Activated CD4-positive, CD25-positive, alpha-beta regulatory T cell treated with anti-CD3 and anti-CD28 coated beads, Interleukin-2, amount 50 U/mL, for 72 hours (primary cell): ENCODE data around the gene PEX5L.
"Not testable (repeated sequence)": the region's sequence is repeated elsewhere in the genome, so short reads cannot be mapped to it uniquely, and the experiment has no call there.

Experiments
- DNase-seq: peaks from one replicate; pipeline ENCODE4 v3.0.0; 2021

Gene PEX5L

GRCh38 chr3:180036671-180037455, at the start of gene PEX5L:
PEX5L (minus strand) TSS chr3:180036937; CDS start chr3:180036599, 338 bp downstream.
- DNase-seq = peak; percentile 33

- DNase-seq = no peak
Observed at GRCh38 chr3:180085122-180085710, 48.5 kb upstream of the PEX5L start.

- no peak for DNase-seq
Observed at GRCh38 chr3:180082699-180083098, 46.0 kb upstream of the PEX5L start.

GRCh38 chr3:180078592-180078991, 41.9 kb upstream of the PEX5L start:
- no peak for DNase-seq

- no peak for DNase-seq
Observed at GRCh38 chr3:180073561-180073960, 36.8 kb upstream of the PEX5L start.

GRCh38 chr3:180072786-180073185, 36.0 kb upstream of the PEX5L start:
- no peak for DNase-seq

GRCh38 chr3:180070925-180071324, 34.2 kb upstream of the PEX5L start:
- DNase-seq = no peak

GRCh38 chr3:180068023-180068422, 31.3 kb upstream of the PEX5L start:
- DNase-seq = no peak

- no peak for DNase-seq
Observed at GRCh38 chr3:180066598-180066997, 29.9 kb upstream of the PEX5L start.

- no peak for DNase-seq
Observed at GRCh38 chr3:180063783-180064182, 27.0 kb upstream of the PEX5L start.

GRCh38 chr3:180062771-180063170, 26.0 kb upstream of the PEX5L start:
- no peak for DNase-seq

- DNase-seq = no peak
Observed at GRCh38 chr3:180059356-180059755, 22.6 kb upstream of the PEX5L start.

GRCh38 chr3:180058238-180058637, 21.5 kb upstream of the PEX5L start:
- no peak for DNase-seq

- not testable (repeated sequence) for DNase-seq
Observed at GRCh38 chr3:180055656-180056055, 18.9 kb upstream of the PEX5L start.

- DNase-seq = no peak
Observed at GRCh38 chr3:180049391-180049790, 12.7 kb upstream of the PEX5L start.

- no peak for DNase-seq
Observed at GRCh38 chr3:180048840-180049239, 12.1 kb upstream of the PEX5L start.

GRCh38 chr3:180048103-180048502, 11.4 kb upstream of the PEX5L start:
- DNase-seq = no peak

- no peak for DNase-seq
Observed at GRCh38 chr3:180040966-180041365, 4.2 kb upstream of the PEX5L start.

GRCh38 chr3:180036092-180036670, 556 bp downstream of the PEX5L start:
- no peak for DNase-seq

- DNase-seq = no peak
Observed at GRCh38 chr3:180026997-180027396, 9.7 kb downstream of the PEX5L start.

GRCh38 chr3:180018543-180018942, 18.2 kb downstream of the PEX5L start:
- no peak for DNase-seq

- no peak for DNase-seq
Observed at GRCh38 chr3:180017846-180018245, 18.9 kb downstream of the PEX5L start.

- DNase-seq = no peak
Observed at GRCh38 chr3:180011927-180012326, 24.8 kb downstream of the PEX5L start.

GRCh38 chr3:180008318-180008717, 28.4 kb downstream of the PEX5L start:
- not testable (repeated sequence) for DNase-seq
